TTC549 (cell line): Measurements from ENCODE around the gene ITLN2.
A peak's percentile ranks its signal among the peaks of the same experiment; 100 is the strongest.
"Not testable (repeated sequence)": the region's sequence is repeated elsewhere in the genome, so short reads cannot be mapped to it uniquely, and the experiment has no call there.

Experiments used
- FAIRE-seq: peaks from 2 replicates; lab custom pipeline; 2012; peaks lifted over from hg19 to GRCh38; lab: Jason Lieb, UNC

Gene ITLN2

DNA sequence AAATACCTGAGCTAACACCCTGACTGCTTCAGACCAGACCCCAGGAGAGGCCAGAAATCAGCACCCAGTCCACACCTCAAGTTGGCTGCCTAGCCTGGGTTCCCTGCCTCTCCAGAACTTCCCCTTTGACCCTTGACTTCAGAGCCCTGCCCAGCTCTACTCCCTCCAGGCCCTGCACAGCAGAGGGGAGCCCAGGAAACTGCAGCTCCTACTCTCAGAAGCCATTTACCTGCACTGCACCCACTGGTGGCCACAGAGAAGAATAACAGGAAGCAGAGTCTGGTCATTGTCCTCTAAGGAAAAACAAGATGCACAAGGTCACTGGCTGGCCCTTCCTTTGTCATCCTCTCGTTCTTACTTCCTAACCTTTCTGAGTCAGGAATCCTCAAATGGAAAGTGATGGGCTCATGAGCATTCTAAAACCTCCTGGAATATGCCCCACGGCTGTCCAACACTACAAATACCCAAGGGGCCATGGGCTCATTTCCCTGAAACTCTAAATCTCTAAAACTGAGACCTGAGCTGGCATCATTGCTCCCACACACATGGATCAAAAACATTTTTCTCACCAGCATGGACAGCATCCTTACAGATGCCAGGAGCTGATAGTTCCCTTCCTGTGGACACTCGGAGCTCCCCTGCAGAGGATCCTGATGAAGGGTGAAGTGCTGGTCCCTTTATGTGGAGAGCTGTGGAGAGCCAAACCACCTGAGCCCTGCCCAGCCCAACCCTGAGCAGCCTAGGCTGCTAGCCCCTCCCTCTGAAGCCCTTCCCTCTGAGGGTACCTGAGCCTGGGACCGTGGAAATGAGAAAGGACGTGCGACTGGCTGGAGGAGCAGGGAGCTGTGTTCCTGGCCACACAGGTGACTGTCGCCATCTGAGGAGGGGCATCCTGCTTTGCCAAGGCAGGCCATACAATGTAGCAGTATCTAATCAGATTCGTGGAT, at the start of gene ITLN2:
Gene ITLN2, minus strand, starts transcription at position 652 of the 947 bp plus-strand sequence. Its CDS starts 68 bp downstream, at position 584.
- FAIRE-seq, result no peak

DNA sequence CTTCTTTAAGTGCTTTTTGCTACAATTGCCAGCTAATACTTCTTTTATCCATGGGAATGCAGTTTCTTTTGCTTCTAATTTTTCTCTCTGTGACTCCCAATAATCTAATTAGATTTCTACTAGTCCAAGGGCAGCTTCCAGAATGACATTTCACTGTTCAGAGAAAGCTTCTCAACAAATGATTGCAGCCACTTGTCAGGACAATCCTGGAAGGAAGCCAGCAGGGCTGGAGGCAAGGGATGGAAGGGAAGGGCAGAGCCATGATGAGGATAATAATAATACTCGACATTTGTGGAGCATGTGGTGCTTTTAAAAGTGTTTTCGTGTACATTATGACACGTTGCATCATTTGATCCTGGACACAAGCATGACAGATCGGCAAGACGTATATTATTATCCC, 46.9 kb upstream of the ITLN2 start:
- no peak for FAIRE-seq

DNA sequence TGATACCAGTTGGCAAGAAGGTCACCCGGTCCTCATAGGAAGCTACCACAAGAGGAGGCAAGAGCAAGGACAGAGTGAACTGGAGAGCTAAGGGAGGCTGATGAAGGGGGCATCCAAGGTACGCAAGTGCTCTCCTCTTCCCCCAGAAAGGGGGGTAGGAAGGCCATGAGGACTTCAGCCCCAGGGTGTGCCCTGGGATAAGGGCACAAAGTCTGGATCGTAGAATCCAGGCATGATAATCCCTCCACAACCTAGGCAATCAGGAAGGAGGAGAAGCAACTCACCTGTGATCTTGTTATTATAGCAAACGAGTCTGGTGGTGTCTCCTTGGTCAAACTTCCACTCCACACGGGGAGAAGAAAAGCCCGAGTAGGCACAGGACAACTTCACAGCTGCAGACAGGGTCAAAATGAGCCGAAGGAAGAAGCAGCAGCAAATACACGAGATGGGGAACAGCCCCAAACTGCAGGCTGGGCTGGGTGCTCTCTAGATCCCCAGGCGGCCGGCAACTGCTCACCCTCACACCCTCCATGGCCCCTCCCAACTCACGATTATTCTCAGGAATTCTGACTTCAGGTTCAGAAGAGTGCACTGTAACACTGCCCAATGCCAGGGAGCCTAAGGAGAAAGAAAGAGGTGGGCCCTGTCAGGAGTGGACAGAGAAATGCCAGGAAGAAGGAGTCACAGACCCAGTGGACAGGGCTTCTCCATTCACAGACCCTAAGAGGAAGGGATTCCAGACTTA, 46.3 kb upstream of the ITLN2 start:
- no peak for FAIRE-seq

DNA sequence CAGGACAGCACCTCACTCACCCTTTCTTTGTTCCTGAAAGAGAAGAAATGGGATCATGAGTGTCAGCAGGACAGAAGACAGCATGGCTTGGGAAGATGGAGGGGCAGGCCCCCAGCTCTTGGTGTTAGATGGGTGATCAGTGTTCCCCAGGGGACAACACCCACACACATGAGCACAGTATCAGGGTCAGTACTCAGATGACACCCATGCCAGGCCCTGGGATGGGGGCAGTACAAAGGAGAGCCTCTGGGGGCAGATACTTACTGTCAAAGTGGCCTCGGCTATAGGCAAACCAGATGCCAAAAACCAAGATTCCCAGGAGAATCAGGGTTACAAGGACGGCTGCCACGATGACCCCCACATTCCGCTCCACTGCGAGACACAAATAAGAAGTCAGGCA, 44.8 kb upstream of the ITLN2 start:
- no peak for FAIRE-seq

DNA sequence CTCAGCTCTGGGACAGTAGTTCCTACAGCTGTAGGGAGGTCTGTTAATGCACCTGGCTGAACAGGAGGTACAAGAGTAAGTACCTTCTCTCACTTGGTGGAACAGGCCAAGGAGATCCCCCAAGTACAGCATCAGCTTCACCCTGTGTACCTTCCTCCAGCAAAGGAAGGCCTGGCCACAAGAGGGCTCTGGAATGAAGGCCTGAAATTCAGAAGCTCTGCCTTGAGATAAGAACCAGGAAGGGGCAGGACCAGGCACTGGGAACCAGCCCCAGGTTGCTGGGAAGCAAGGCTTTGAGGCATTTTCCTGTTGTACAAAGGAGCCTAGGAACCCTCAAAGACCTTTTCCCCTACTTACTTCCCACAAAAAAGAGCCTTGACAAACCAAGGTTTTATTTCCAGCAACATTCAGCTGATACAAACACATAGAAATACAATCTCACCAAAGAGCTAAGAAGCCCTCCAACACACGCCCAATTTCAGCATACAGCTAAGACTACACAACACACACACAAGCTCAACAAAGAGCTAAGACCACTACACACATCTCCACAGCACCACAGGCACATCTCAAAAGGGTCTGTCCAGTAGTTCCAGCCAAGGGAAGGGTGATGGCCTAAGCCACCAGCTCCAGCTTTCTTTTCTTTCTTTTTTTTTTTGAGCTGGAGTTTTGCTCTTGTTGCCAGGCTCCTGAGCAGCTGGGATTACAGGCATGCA, 42.9 kb upstream of the ITLN2 start:
- FAIRE-seq, result peak; percentile 78

DNA sequence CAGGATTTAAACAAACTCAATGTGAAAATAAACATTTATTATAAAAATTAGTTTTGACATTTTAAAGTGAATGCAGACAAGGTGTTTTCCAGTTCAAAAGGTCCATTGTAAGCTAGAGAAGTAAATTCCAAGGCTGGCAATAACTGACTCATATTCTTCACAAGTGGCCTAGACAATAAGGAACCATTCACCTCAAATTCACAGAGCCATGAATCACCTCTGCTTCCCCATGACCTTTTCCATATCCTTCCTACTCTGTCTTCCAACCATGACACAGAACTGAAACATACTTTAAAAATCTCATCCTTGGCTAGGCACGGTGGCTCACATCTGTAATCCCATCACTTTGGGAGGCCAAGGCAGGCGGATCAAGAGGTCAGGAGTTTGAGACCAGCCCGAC, 41.6 kb upstream of the ITLN2 start:
- FAIRE-seq, result no peak

DNA sequence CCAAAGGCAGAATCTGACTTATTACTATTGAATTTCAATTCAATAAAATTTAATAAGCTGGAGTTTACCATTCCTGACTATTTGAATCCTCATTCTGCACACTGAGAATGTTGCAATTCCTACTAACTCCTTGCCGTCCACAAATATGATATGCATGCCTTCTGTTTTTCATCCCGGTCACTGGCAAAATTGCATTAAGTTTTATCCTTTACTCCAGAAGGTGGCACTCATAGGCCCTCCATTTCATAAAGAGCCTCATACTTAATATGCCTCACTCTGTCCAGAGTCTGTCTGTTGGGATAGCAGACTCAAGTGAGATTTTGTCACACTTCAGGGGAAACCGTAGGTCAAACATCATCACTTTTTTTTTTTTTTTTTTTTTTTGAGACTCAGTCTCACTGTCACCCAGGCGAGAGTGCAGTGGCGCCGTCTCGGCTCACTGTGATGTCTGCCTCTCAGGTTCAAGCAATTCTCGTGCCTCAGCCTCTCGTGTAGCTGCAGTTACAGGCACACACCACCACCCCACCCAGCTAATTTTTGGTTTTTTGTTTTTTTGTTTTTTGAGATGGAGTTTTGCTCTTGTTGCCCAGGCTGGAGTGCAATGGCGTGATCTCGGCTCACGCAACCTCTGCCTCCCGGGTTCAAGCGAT, 39.1 kb upstream of the ITLN2 start:
- FAIRE-seq, result peak; percentile 80

DNA sequence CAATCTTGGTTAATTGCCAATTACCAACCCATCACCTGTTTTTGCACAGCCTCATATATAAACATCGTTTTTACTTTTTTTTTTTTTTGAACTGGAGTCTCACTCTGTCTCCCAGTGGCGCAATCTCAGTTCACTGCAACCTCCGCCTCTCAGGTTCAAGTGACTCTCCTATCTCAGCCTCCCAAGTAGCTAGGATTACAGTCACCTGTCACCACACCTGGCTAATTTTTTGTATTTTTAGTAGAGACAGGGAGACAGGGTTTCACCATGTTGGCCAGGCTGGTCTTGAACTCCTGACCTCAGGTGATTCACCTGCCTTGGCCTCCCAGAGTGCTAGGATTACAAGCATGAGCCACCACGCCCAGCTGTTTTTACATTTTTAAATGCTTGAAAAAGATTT, 37.4 kb upstream of the ITLN2 start:
- FAIRE-seq, result not testable (repeated sequence)

DNA sequence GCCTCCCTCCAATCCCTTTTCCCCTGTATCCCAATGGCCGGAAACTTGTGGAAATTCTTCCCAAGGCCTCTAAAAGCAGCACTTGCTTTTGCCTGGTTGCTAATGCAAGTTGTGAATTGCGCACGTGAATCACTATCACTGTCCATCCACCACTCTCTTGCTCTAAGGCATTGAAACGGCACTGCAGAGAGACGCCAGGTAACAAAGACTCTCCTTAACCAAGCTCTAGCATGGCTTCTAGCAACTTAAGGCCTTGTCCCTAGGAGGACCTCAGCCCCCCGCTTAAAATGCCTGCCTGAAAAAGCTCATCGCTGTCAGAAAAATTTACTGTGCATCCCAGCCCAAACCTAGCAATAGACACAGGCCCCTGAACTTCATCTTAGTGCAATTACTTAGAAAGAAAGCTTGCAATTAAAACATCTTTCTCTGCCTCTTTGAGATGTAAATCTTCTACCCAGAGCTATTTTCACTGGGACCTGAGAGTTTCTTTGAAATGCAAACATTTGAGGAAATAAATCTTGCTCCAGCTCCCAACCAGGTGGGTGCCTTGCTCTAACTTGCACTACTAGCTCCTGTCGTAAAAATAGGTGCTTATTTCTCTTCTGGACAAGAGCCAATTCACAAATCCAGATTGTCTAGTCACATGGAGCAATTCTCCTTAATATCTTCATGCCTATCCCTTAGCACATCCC, 32.9 kb upstream of the ITLN2 start:
- no peak for FAIRE-seq

DNA sequence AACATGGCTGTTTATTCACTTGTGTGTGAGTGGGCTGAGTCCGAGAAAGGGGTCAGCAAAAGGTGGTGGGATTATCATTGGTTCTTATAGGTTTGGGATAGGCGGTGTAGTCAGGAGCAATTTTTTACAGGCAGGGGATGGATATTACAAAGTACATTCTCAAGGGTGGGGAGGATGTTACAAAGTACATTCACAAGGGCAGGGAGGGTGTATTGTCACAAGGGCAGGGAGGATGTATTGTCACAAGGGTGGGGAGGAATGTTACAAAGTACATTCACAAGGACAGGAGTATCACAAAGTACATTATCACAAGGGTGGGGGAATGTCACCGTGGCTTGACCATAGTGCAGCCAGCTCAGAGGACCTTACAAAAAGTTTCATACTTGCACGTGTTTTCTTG, 31.1 kb upstream of the ITLN2 start:
- no peak for FAIRE-seq

DNA sequence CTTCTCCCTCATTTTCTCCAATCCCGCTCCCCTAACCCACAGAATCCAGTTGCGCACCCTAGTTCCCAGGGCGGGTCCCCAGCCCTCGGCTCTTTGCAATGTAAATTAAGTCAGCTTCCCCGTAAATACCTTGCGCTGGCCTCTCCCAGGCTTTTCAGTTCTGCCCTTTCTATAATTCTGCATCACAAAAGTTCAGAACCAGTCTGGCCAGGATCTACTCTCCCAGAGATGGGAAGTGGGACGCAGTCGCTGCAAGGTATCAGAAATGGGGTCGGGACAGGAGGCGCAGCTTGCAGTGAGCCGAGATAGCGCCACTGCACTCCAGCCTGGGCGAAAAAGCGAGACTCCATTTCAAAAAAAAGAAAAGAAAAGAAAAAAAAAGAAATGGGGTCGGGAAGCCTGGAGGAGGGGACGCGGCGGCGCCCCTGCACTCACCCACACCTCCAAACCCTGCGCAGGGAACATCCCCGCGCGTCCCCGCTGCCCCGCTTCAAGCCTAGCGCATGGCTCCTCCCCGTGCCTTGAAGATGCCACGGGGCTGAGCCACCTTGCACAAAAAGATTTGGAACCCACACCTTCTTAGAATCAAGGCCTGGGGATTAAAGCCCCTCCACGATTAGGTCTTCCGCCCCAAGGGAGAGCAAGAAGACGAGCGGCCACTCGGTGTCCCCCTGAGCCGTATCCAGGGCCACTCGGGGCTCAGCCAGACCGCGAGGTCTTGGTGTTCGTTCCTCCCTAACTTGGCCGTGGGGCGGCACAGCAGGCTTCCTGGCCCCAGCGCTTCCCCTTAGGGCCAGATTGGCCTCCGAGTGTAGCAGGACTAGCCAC, 27.2 kb upstream of the ITLN2 start:
- no peak for FAIRE-seq

DNA sequence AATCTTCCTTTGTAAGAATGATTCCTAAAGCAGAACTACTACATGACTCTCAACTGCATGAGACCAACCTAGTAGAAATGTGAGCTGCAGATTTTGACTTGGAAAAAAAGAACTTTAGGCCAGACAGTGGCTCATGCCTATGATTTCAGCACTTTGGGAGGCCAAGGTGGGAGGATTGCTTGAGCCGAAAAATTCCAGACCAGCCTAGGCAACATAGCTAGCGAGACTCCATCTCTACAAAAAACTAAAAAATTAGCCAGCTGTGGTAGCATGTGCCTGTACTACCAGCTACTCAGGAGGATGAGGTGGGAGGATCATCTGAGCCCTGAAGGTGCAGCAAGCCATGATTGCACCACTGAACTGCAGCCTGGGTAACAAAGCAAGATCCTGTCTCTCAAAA, 24.7 kb upstream of the ITLN2 start:
- FAIRE-seq, result no peak

DNA sequence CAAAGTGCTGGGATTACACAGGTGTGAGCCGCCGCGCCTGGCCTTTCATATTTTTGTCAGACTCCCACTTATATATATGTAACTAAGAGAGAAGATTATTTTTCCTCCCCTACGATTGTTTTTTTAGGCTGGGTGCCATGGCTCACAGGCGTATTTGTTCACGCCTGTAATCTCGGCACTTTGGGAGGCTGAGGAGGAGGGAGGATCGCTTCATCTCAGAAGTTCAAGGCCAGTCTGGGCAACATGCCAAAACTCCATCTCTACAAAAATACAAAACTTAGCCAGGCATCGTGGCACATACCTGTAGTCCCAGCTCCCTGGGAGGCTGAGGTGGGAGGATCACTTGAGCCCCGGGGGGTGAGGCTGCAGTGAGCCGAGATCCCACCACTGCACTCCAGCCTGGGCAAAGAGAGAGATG, 23.9 kb upstream of the ITLN2 start:
- FAIRE-seq, result no peak

DNA sequence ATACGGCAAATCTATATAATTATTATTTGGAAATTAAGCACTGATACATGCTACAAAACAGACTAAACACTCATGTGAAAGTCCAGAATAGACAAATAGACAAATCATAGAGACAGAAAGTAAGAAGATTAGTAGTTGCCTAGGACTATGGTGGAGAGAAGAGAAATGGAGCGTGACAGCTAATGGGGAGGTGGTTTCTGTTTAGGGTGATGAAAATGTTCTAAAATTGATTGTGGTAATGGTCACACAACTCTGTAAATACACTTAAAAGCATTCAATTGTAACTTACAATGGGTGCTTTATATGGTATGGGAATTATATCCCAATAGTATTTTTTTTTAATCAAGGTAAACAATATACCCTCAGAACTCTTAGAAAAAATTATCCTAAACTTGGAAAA, 20.4 kb upstream of the ITLN2 start:
- no peak for FAIRE-seq

DNA sequence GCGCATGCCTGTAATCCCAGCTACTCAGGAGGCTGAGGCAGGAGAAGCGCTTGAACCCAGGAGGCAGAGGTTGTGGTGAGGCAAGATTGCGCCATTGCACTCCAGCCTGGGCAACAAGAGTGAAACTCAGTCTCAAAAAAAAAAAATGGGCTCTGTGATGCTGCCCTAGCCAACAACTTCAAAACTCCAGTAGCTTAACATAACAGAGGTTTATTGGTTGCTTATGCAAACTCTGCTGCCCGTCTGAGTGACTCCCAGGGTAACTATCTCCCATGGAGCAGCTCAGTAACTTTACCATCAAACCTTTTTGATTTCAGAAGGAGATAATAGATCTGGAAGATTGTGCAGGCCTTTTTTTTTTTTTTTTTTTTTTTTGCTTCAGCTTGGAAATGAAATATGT, 18.9 kb upstream of the ITLN2 start:
- FAIRE-seq, result no peak

DNA sequence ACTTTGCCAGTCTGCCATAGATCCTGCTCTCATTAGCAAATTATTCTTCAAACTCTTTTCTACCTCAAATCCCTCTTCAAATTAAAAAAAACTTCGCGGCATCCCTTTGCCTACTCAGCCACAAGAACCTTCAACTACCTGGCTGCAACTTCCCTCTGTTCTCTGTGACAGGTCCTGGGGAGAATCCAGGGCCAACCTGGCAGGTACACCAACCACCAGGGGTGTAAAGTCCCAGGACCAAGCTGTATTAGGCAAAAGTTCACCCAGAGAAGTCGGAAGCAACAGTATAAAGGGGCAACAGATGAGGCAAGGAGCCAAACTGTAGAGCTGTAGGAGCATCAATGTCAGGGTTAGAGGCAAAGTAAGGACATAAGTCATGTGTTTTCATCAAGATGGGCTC, 18.3 kb upstream of the ITLN2 start:
- no peak for FAIRE-seq

DNA sequence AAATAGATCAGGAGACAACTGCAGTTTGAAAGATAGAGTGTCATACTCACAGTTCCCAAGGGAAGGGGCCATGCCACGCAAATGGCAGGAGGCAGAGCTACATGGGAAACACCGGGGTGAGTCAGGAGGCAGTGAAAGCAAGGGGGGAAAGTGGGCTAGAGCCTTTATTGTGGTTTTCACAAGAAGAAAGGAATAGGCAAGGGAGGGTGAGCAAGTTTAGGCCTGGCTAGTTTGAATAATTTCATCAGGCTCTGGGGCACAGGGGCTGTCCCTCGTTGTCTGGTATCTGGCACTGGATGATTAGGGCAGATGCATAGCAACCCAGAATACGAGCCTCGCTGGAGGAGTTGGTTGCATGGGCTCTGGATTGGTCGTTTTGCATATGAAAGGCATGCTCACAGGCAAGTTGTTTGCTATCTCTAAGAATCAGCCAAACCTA, 17.0 kb upstream of the ITLN2 start:
- no peak for FAIRE-seq

DNA sequence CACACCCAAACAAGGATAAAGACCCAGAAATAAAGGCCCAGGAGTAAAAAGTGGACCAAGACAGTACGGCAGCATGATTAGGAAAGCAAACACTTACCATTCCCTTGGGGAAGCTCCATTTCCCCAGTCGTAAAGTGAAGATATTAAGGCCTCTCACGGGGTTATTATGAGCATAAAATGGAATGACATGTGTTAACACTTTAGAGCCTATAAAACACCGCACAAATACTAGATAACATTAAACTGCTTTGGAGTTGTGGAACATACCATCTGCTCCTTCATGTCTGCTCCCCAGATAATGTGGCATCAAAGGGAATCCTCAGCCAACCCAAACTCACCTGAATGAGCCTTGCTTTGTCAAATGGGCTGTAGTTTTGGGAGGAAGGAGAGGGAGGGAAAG, 8.9 kb upstream of the ITLN2 start:
- FAIRE-seq, result no peak

DNA sequence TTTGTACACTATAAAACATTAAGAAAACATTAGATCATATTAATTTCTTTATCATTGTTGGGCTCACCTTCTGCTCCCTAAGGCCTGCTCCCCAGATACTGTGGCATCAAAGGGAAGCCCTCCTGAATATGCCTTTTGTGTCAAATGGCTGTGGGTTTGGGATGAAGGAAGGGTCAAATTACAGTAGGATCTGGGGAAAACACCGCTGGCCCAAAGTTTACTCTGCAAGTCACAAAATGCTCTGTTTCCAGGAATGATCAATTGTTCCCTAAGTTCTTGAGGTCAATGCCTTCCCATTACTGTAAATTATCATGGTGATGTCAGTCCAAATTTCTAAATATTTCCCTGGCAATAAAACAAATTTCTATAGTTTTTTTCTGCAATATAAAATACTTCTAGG, 6.8 kb upstream of the ITLN2 start:
- no peak for FAIRE-seq

DNA sequence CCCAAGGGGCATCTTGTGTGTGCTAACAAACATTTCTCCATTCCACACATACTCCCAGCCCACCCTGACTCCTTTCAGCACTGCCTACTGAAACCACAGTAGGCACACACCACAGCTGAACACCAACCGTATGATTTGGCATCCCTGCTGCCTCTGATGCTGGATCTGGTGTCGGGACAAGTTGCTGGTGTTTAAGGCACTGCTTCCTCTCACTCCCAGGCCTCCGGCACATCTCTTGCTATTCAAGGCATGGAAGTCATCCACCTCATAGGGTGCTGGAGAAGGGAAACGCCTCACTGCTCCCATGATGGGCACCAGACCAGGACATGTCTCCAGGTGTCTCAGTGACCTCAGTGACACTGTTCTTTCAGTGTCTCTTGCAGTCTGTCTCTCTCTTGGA, 2.4 kb upstream of the ITLN2 start:
- no peak for FAIRE-seq

DNA sequence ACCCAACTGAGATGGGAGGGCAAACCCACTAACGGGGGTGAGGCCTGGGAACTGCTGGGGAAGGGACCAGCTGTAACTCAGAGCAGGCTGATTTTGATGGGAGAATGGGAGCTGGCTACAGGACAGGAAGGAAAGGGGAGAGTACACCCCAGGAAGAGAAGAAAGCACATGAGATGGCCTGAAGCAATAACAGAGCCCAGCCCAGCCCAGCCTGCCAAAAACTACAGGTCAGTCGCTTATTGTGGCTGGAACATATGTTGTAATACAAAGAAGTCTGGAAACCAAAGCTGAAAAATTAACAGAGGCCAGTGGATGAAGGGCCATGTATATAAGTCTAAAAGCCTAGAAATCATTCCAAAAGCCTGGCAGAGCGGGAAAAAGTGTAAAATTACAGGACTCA, 1.6 kb downstream of the ITLN2 start:
- no peak for FAIRE-seq
